GM23338 (cell line): ENCODE data around the gene KLK12. TPM values are rescaled to one million over a fixed set of nuclear protein-coding genes. Genes with fewer than 3 reads are reported as not detected.

Experiments used
- ATAC-seq: fragments of 200-7000 bp; cut with Tn5 transposase; 3 replicates; pipeline ENCODE4 v1.9.1; 2020
- DNase-seq: peaks from one replicate; pipeline ENCODE4 v3.0.0-alpha.2; 2015; ENCODE audit warnings: low spot score
- H2AFZ ChIP-seq: fragments of 200-600 bp; sonication (generic); 2 replicates; pipeline ENCODE4 v1.8.0; 2016; ENCODE audit warnings: antibody characterized with exemption, mild to moderate bottlenecking, moderate library complexity
- H3F3A ChIP-seq: fragments of 200-600 bp; sonication (generic); replicated peaks from 2 replicates; pipeline ENCODE4 v1.8.0; 2017; ENCODE audit warnings: antibody characterized with exemption, mixed run types, low read depth
- H3K27ac ChIP-seq: fragments of 200-600 bp; sonication (generic); 2 replicates; pipeline ENCODE4 v1.6.1; 2016; ENCODE audit warnings: low read depth
- H3K27me3 ChIP-seq: fragments of 200-600 bp; sonication (generic); 2 replicates; pipeline ENCODE4 v1.8.0; 2016; ENCODE audit warnings: mild to moderate bottlenecking, mixed run types, moderate library complexity; ENCODE audit not compliant: insufficient read depth
- H3K36me3 ChIP-seq: fragments of 200-600 bp; sonication (generic); 2 replicates; pipeline ENCODE4 v1.8.0; 2016; ENCODE audit warnings: mild to moderate bottlenecking; ENCODE audit not compliant: insufficient read depth
- H3K4me1 ChIP-seq: fragments of 200-600 bp; sonication (generic); 2 replicates; pipeline ENCODE4 v1.8.0; 2016; ENCODE audit warnings: mild to moderate bottlenecking, moderate library complexity; ENCODE audit not compliant: insufficient read depth
- H3K4me2 ChIP-seq: fragments of 200-600 bp; sonication (generic); 2 replicates; pipeline ENCODE4 v1.7.1; 2017; ENCODE audit warnings: mixed run types
- H3K4me3 ChIP-seq: fragments of 200-600 bp; sonication (generic); 2 replicates; pipeline ENCODE4 v1.6.1; 2016; ENCODE audit warnings: mixed run types
- H3K79me2 ChIP-seq: fragments of 200-600 bp; sonication (generic); replicated peaks from 2 replicates; pipeline ENCODE4 v1.8.0; 2017; ENCODE audit warnings: mild to moderate bottlenecking; ENCODE audit not compliant: insufficient read depth
- H3K9me2 ChIP-seq: fragments of 200-600 bp; sonication (generic); 2 replicates; pipeline ENCODE4 v1.8.0; 2017; ENCODE audit not compliant: insufficient read depth
- H4K20me1 ChIP-seq: fragments of 200-600 bp; sonication (generic); replicated peaks from 2 replicates; pipeline ENCODE4 v1.8.0; 2017; ENCODE audit warnings: mild to moderate bottlenecking; ENCODE audit not compliant: insufficient read depth
- H3K27ac Mint-ChIP-seq: 2 replicates; pipeline ENCODE4 v1.8.0; 2020; ENCODE audit warnings: inconsistent platforms, mild to moderate bottlenecking, moderate library complexity, mixed read lengths
- H3K27me3 Mint-ChIP-seq: 3 replicates; pipeline ENCODE4 v1.8.0; 2022; ENCODE audit warnings: low read depth, mild to moderate bottlenecking, moderate library complexity, mixed read lengths, inconsistent platforms; ENCODE audit not compliant: insufficient read depth, poor library complexity
- H3K36me3 Mint-ChIP-seq: 3 replicates; pipeline ENCODE4 v1.8.0; 2021; ENCODE audit warnings: low read depth, mild to moderate bottlenecking, inconsistent platforms, moderate library complexity, mixed read lengths
- H3K4me1 Mint-ChIP-seq: 3 replicates; pipeline ENCODE4 v1.8.0; 2020; ENCODE audit warnings: mild to moderate bottlenecking, inconsistent platforms, mixed read lengths
- H3K4me3 Mint-ChIP-seq: 3 replicates; pipeline ENCODE4 v1.8.0; 2021; ENCODE audit warnings: moderate library complexity, mild to moderate bottlenecking, inconsistent platforms, mixed read lengths
- H3K9me3 Mint-ChIP-seq: 3 replicates; pipeline ENCODE4 v1.8.0; 2020; ENCODE audit warnings: moderate library complexity, mild to moderate bottlenecking, inconsistent platforms, mixed read lengths
- CREB1 ChIP-seq: fragments of 250-450 bp; sonication (Bioruptor Pico); IDR thresholded peaks from 2 replicates; pipeline ENCODE4 v1.5.0; 2020; ENCODE audit warnings: low read depth, mild to moderate bottlenecking, moderate library complexity
- CTCF ChIP-seq, 2 experiments: fragments of 200-600 bp in 1 of 2; sonication (generic) in 1 of 2; conservative IDR thresholded peaks; 2 replicates each; pipeline versions ENCODE4 v1.5.1 to v1.6.1; 2016 to 2017; ENCODE audit warnings: antibody characterized with exemption in 2 of 2, low read depth in 2 of 2, mild to moderate bottlenecking in 2 of 2, moderate library complexity in 1 of 2
- EZH2phosphoT487 ChIP-seq: fragments of 200-600 bp; sonication (generic); IDR thresholded peaks from one replicate; pipeline ENCODE4 v1.8.1; 2018; ENCODE audit warnings: antibody characterized with exemption; ENCODE audit not compliant: unreplicated experiment
- JUNB ChIP-seq: IDR thresholded peaks from one replicate; pipeline ENCODE4 v1.6.1; 2016; ENCODE audit warnings: antibody characterized with exemption; ENCODE audit not compliant: unreplicated experiment
- NANOG ChIP-seq: IDR thresholded peaks from 2 replicates; pipeline ENCODE4 v1.6.1; 2016; ENCODE audit warnings: antibody characterized with exemption, borderline replicate concordance
- POLR2AphosphoS5 ChIP-seq: IDR thresholded peaks from 2 replicates; pipeline ENCODE4 v1.6.1; 2016; ENCODE audit warnings: antibody characterized with exemption, low read depth
- REST ChIP-seq: IDR thresholded peaks from one replicate; pipeline ENCODE4 v1.6.1; 2018; ENCODE audit warnings: antibody characterized with exemption; ENCODE audit not compliant: unreplicated experiment
- STAT1 ChIP-seq: IDR thresholded peaks from one replicate; pipeline ENCODE4 v1.6.1; 2016; ENCODE audit warnings: antibody characterized with exemption; ENCODE audit not compliant: unreplicated experiment
- ZNF331 ChIP-seq: fragments of 250-450 bp; sonication (Bioruptor Pico); IDR thresholded peaks from 2 replicates; pipeline ENCODE4 v1.5.0; 2020; ENCODE audit warnings: low read depth, mild to moderate bottlenecking, moderate library complexity
- ZNF462 ChIP-seq: fragments of 250-450 bp; sonication (Bioruptor Pico); IDR thresholded peaks from 2 replicates; pipeline ENCODE4 v1.5.0; 2020; ENCODE audit warnings: mild to moderate bottlenecking, moderate library complexity
- polyA plus RNA-seq: library from polyadenylated mRNA; unstranded; fragments of >200 nt; fragmentation: Nextera tagmentation; extraction: Ambion mirVana; gene quantifications from 2 replicates; pipeline ENCODE4 v1.2.1, GENCODE V29; 2016
- total RNA-seq: library from RNA; depleted of rRNA; stranded (reverse); fragments of >200 nt; shearing (Covaris generic); gene quantifications from 2 replicates; pipeline ENCODE4 v1.2.3, GENCODE V29; 2014

KLK12 gene
- total and polyA plus RNA-seq, 2 experiments from 2014 or later: not detected

- peaks cover 13% of the 10 kb centered on the region; the same call in 2 of the 3 replicates for H3K9me3 Mint-ChIP-seq
- H3K36me3 ChIP-seq: no peaks in the 10 kb centered on the region; the same call in 1 of the 2 replicates
- no peaks in the 10 kb centered on the region for H3K36me3 Mint-ChIP-seq
These were observed 35.7 kb upstream of the KLK12 start for GRCh38 chr19:51070334-51071094.

More at GRCh38 chr19:51070334-51071094, 35.7 kb upstream of the KLK12 start:
- no peak overlapping the region for H3K4me2 ChIP-seq
- no peaks in the 10 kb centered on the region for H3F3A ChIP-seq
- H3K27me3 ChIP-seq: no peaks in the 10 kb centered on the region
- DNase-seq (no peak), ATAC-seq (no peak)
- no peak overlapping the region for H3K27ac ChIP-seq
- no peaks in the 10 kb centered on the region for H4K20me1 ChIP-seq
- H3K27me3 Mint-ChIP-seq: no peaks in the 10 kb centered on the region
- peaks cover 10% of the 10 kb centered on the region; the same call in 1 of the 2 replicates for H3K4me1 ChIP-seq
- H2AFZ ChIP-seq: no peak overlapping the region
- H3K4me1 Mint-ChIP-seq: peaks cover 4% of the 10 kb centered on the region; the same call in 2 of the 3 replicates
- TF ChIP-seq REST (no peak), ZNF331 (no peak), EZH2phosphoT487 (no peak), NANOG (no peak), CTCF (conservative IDR thresholded peaks at IDR 0.05; ENCODE audit: low read depth in 2 of 2) (no peak), POLR2AphosphoS5 (no peak), JUNB (no peak), ZNF462 (CRISPR knock-in tag) (no peak), CREB1 (CRISPR knock-in tag) (no peak), STAT1 (no peak)
- no peak overlapping the region for H3K4me3 Mint-ChIP-seq
- H3K79me2 ChIP-seq: no peaks in the 10 kb centered on the region
- no peak overlapping the region for H3K4me3 ChIP-seq
- peaks cover 21% of the 10 kb centered on the region for H3K9me2 ChIP-seq
- H3K27ac Mint-ChIP-seq: no peak overlapping the region
